ENCODE data around the gene DUSP23.

DUSP23 gene

DNA sequence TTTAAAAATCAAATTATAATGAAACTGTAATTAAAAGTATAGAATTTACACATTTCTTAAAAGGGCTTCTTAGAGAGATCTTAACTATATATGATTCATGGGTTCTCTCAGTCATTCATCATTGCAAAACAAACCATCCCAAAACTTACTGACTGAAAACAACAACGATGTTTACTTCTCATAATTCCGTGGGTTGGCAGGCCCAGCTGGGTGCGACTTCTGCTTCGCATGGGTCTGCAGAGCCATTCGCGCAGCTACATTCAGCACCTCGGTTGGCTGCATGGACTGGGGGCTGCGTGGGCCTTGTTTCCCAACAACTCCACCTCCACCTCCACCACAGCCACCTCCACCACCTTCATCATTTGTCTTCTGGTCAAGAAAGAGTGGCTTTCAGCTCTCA is 50.0 kb downstream of the DUSP23 start:
- H4K8ac ChIP-seq (ENCODE audit: low read depth, low read length) = no peak overlapping the region
- no peak overlapping the region for H3K56ac ChIP-seq (ENCODE audit: low read length)
- H3K9ac ChIP-seq (ENCODE audit: low read length) = no peak overlapping the region
- H2BK5ac ChIP-seq (ENCODE audit: low read length) = no peak overlapping the region
- no peaks in the 10 kb centered on the region for H3K79me1 ChIP-seq (ENCODE audit: low read length)
- H3K4me2 ChIP-seq (ENCODE audit: low read length) = no peak overlapping the region
- H2BK120ac ChIP-seq (ENCODE audit: low read depth, low read length) = no peak overlapping the region
- WGBS (ENCODE audit: extremely low coverage, insufficient coverage, low lambda C conversion rate) = no CpG with 5 or more reads among the region's 8 CpGs
- no peak overlapping the region for H2AK5ac ChIP-seq (ENCODE audit: low read length)
- H3K4me1 ChIP-seq (ENCODE audit: control insufficient read depth, low read depth, low read length) = peaks cover 3% of the 10 kb centered on the region
- no peak overlapping the region for H3K27ac ChIP-seq (ENCODE audit: low read depth, low read length)
- no peaks in the 10 kb centered on the region for H3K27me3 ChIP-seq (ENCODE audit: insufficient read depth, low read length, poor library complexity)
- DNase-seq = no peak
- no peaks in the 10 kb centered on the region for H3K36me3 ChIP-seq (ENCODE audit: control insufficient read depth, insufficient read depth, low read length)
- H4K5ac ChIP-seq (ENCODE audit: low read length) = no peak overlapping the region
- H3K79me2 ChIP-seq (ENCODE audit: control insufficient read depth, insufficient read depth, low read length) = no peaks in the 10 kb centered on the region
- H2BK15ac ChIP-seq (replicated peaks; ENCODE audit: low read depth) = no peak overlapping the region
- no peak overlapping the region for H3K18ac ChIP-seq (ENCODE audit: low read length)
- no peak overlapping the region for H3K23ac ChIP-seq (ENCODE audit: low read length)
- H3K4me3 ChIP-seq (ENCODE audit: low read length) = no peak overlapping the region
- H3K4ac ChIP-seq (ENCODE audit: low read depth, low read length) = no peak overlapping the region

DNA sequence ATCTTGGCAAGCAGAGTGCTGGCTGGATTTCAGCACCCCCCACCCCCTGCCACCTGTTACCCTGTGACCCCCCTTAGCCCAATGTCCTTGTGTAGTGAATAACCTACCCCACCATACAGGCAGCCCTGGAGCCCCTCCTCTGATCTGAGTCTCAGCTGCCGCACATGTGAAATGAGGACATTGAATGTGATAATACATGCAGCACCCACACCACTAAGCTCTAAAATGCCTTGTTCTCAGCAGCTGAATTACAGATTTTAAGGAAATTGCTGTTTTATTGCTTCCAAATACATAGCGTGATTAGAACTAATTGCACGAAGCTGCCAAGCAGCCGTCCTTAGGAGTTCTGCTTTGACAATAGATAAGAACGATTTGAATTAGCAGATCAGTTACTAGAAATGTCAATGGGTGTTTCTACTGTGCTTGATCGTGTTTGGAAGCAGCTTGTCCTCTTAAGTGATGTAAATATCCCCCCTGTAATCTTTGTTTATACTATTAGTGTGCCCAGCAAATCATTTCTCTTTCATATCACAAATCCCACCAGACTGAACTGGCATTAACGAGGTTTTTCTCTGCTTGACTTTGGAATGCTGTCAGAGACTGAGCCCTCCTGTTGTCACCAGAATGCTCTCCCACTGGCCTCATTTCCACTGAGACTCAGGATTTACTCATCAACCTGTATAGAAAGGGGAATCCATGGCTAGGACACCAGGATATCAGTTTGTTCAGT is 50.8 kb downstream of the DUSP23 start:
- Histone ChIP-seq H3K4me2 (ENCODE audit: low read length) (no peak overlapping the region), H3K4me1 (ENCODE audit: control insufficient read depth, low read depth, low read length) (peaks cover 3% of the 10 kb centered on the region), H3K27ac (ENCODE audit: low read depth, low read length) (no peak overlapping the region), H3K23ac (ENCODE audit: low read length) (no peak overlapping the region), H3K36me3 (ENCODE audit: control insufficient read depth, insufficient read depth, low read length) (no peaks in the 10 kb centered on the region), H3K4me3 (ENCODE audit: low read length) (no peak overlapping the region), H4K5ac (ENCODE audit: low read length) (no peak overlapping the region), H4K8ac (ENCODE audit: low read depth, low read length) (no peak overlapping the region), H3K4ac (ENCODE audit: low read depth, low read length) (no peak overlapping the region), H3K56ac (ENCODE audit: low read length) (no peak overlapping the region), H3K9ac (ENCODE audit: low read length) (no peak overlapping the region), H3K18ac (ENCODE audit: low read length) (no peak overlapping the region), H2AK5ac (ENCODE audit: low read length) (no peak overlapping the region), H2BK120ac (ENCODE audit: low read depth, low read length) (no peak overlapping the region), H3K79me1 (ENCODE audit: low read length) (no peaks in the 10 kb centered on the region), H2BK5ac (ENCODE audit: low read length) (no peak overlapping the region), H3K27me3 (ENCODE audit: insufficient read depth, low read length, poor library complexity) (no peaks in the 10 kb centered on the region), H3K79me2 (ENCODE audit: control insufficient read depth, insufficient read depth, low read length) (no peaks in the 10 kb centered on the region), H2BK15ac (replicated peaks; ENCODE audit: low read depth) (no peak overlapping the region)
- peak; percentile 31 for DNase-seq
- WGBS (ENCODE audit: extremely low coverage, insufficient coverage, low lambda C conversion rate) = no CpG with 5 or more reads among the region's 7 CpGs
